ES-I3 (cell line): ENCODE data around the gene IGFLR1.
"Not testable (repeated sequence)": the region's sequence is repeated elsewhere in the genome, so short reads cannot be mapped to it uniquely, and the experiment has no call there.

Source experiments
- H3K36me3 ChIP-seq: 2 replicates; pipeline ENCODE4 v1.6.1; 2013; ENCODE audit warnings: mild to moderate bottlenecking, low read length, control low read depth, moderate library complexity; ENCODE audit not compliant: insufficient read depth
- H3K4me1 ChIP-seq: 2 replicates; pipeline ENCODE4 v1.6.1; 2013; ENCODE audit warnings: mild to moderate bottlenecking, control low read depth, low read length; ENCODE audit not compliant: insufficient read depth
- H3K9ac ChIP-seq: 2 replicates; pipeline ENCODE4 v1.6.1; 2013; ENCODE audit warnings: low read depth, mild to moderate bottlenecking, low read length, moderate library complexity
- H3K9me3 ChIP-seq: 2 replicates; pipeline ENCODE4 v1.6.1; 2013; ENCODE audit warnings: mild to moderate bottlenecking, low read length, moderate library complexity; ENCODE audit not compliant: control insufficient read depth, insufficient read depth

Gene IGFLR1

DNA sequence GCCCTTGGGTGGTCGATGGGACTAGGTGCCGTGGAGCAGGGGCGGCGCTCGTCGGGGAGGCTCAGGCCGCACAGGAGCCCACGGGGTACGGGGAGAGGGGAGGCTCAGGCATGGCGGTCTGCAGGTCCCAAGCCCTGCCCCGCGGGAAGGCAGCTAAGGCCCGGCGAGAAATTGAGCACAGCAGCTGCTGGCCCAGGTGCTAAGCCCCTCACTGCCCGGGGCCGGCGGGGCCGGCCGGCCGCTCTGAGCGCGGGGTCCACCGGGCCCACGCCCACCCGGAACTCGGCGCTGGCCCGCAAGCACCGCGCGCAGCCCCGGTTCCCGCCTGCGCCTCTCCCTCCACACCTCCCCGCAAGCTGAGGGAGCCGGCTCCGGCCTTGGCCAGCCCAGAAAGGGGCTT is 51.1 kb downstream of the IGFLR1 start:
- H3K4me1 ChIP-seq, H3K36me3 ChIP-seq, H3K9ac ChIP-seq, H3K9me3 ChIP-seq: not testable (repeated sequence)

DNA sequence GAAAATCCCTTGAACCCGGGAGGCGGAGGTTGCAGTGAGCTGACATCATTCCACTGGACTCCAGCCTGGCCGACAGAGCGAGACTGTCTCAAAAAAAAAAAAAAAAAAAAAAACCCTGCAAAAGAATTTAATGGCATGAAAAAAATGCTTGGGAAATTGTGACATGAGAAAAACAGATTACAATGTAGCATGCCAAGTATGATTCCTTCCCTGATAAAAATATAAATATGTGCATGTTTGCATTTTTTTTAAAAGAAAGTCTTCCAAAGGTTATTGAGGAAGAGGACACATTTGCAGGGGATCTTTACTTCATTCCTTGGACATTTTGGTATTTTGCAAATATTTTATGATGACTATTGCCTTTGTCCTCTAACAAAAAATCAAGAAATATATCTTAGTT is 52.4 kb downstream of the IGFLR1 start:
- Histone ChIP-seq H3K4me1 (no peaks in the 10 kb centered on the region), H3K9ac (no peak overlapping the region), H3K9me3 (no peaks in the 10 kb centered on the region), H3K36me3 (no peaks in the 10 kb centered on the region)
